HCT116 (cell line): ENCODE data around the gene CD248. TPM values are rescaled to one million over a fixed set of nuclear protein-coding genes. Genes with fewer than 3 reads are reported as not detected.

Experiments
- ATAC-seq: fragments of 200-7000 bp; cut with Tn5 transposase; 2 replicates; pipeline ENCODE4 v1.9.1; 2020; ENCODE audit warnings: mild to moderate bottlenecking, moderate library complexity
- BruUV-seq: library from RNA; stranded (reverse); fragments of 400-500 nt; replicated peaks from 2 replicates; lab custom pipeline; 2021; lab: Mats Ljungman, UMichigan
- CTCF ChIA-PET: fragments of 300-600 bp; sonication (Branson Sonifier 250); formaldehyde crosslinking; loops from one replicate; lab custom pipeline; 2021; ENCODE audit warnings: antibody characterized with exemption; lab: Charles Lee
- POLR2A ChIA-PET: fragments of 300-600, 350-600 bp; sonication (Branson Sonifier 250); formaldehyde crosslinking; loops from one replicate; lab custom pipeline; 2021; ENCODE audit warnings: antibody characterized with exemption; lab: Charles Lee
- RAD21 ChIA-PET, 2 experiments: fragments of 300-600 bp; sonication (Branson Sonifier 250); formaldehyde crosslinking; loops; one replicate each; lab custom pipeline; 2023; ENCODE audit warnings: low total read pairs in 2 of 2; ENCODE audit not compliant: uncharacterized antibody in 2 of 2, unreplicated experiment in 2 of 2, low non-redundant PET in 1 of 2; lab: Charles Lee
- DNase-seq: peaks from one replicate; pipeline ENCODE4 v3.0.0-alpha.2; 2010; ENCODE audit warnings: low read depth, low spot score
- H2AFZ ChIP-seq: fragments of 200-600 bp; shearing (Covaris generic), sonication (generic); 2 replicates; pipeline ENCODE4 v1.6.1; 2017; ENCODE audit warnings: low read depth, mixed run types, mixed read lengths, antibody characterized with exemption, low read length; ENCODE audit not compliant: poor library complexity, severe bottlenecking
- H3K27ac ChIP-seq: 2 replicates; pipeline ENCODE4 v1.5.1; 2012; ENCODE audit warnings: low read depth, low read length
- H3K27me3 ChIP-seq: fragments of 200-600 bp; sonication (generic); 2 replicates; pipeline ENCODE4 v1.6.1; 2016; ENCODE audit warnings: mixed run types, low read length, mixed read lengths; ENCODE audit not compliant: insufficient read depth
- H3K36me3 ChIP-seq, 2 experiments: fragments of 200-500 bp in 1 of 2; fragments of 200-600 bp in 1 of 2; sonication (Bioruptor generic) in 1 of 2; sonication (generic) in 1 of 2; 2 replicates each; pipeline versions ENCODE4 v1.5.1 to v1.6.1; 2014 to 2016; ENCODE audit warnings: low read length in 2 of 2, inconsistent platforms in 1 of 2, mixed read lengths in 1 of 2, mixed run types in 1 of 2; ENCODE audit not compliant: insufficient read depth in 2 of 2, control insufficient read depth in 1 of 2
- H3K4me1 ChIP-seq, 2 experiments: fragments of 200-600 bp in 1 of 2; sonication (generic) in 1 of 2; 2 replicates each; pipeline versions ENCODE4 v1.5.1 to v1.6.1; 2012 to 2017; ENCODE audit warnings: low read length in 2 of 2, inconsistent platforms in 1 of 2, mild to moderate bottlenecking in 1 of 2, mixed read lengths in 1 of 2, mixed run types in 1 of 2, moderate library complexity in 1 of 2; ENCODE audit not compliant: insufficient read depth in 2 of 2, control insufficient read depth in 1 of 2
- H3K4me2 ChIP-seq: fragments of 200-600 bp; sonication (generic); 2 replicates; pipeline ENCODE4 v1.6.1; 2017; ENCODE audit warnings: mixed run types, low read length, mixed read lengths
- H3K4me3 ChIP-seq, 2 experiments: fragments of 200-600 bp in 1 of 2; sonication (generic) in 1 of 2; replicated peaks in 1 of 2; 2 replicates each; pipeline ENCODE4 v1.5.1; 2011 to 2016; ENCODE audit warnings: low read length in 2 of 2, control low read depth in 1 of 2, low read depth in 1 of 2, mild to moderate bottlenecking in 1 of 2, mixed read lengths in 1 of 2, mixed run types in 1 of 2
- H3K79me2 ChIP-seq: fragments of 200-600 bp; sonication (generic); 2 replicates; pipeline ENCODE4 v1.6.1; 2017; ENCODE audit warnings: mild to moderate bottlenecking, mixed run types, low read length, moderate library complexity, mixed read lengths; ENCODE audit not compliant: insufficient read depth
- H3K9ac ChIP-seq: fragments of 200-600 bp; sonication (generic); 2 replicates; pipeline ENCODE4 v1.6.1; 2016; ENCODE audit warnings: low read length, mixed read lengths
- H3K9me2 ChIP-seq: fragments of 200-600 bp; sonication (generic), shearing (Covaris generic); 2 replicates; pipeline ENCODE4 v1.6.1; 2017; ENCODE audit warnings: mixed run types, mild to moderate bottlenecking, moderate library complexity; ENCODE audit not compliant: insufficient read depth
- H3K9me3 ChIP-seq, 2 experiments: fragments of 200-500 bp in 1 of 2; fragments of 200-600 bp in 1 of 2; sonication (Bioruptor generic) in 1 of 2; sonication (generic) in 1 of 2; 2 replicates each; pipeline ENCODE4 v1.6.1; 2014 to 2017; ENCODE audit warnings: low read length in 2 of 2, mixed read lengths in 2 of 2, inconsistent platforms in 1 of 2, low read depth in 1 of 2, mild to moderate bottlenecking in 1 of 2, mixed run types in 1 of 2, moderate library complexity in 1 of 2; ENCODE audit not compliant: control insufficient read depth in 1 of 2, insufficient read depth in 1 of 2
- H4K20me1 ChIP-seq: fragments of 200-600 bp; sonication (generic), shearing (Covaris generic); 2 replicates; pipeline ENCODE4 v1.6.1; 2017; ENCODE audit warnings: mixed run types, mild to moderate bottlenecking, moderate library complexity; ENCODE audit not compliant: insufficient read depth
- CBX3 ChIP-seq: IDR thresholded peaks from 2 replicates; pipeline ENCODE4 v1.6.1; 2012; ENCODE audit warnings: low read depth
- CEBPB ChIP-seq: IDR thresholded peaks from 2 replicates; pipeline ENCODE4 v1.6.1; 2012; ENCODE audit warnings: low read depth
- EGR1 ChIP-seq: IDR thresholded peaks from 2 replicates; pipeline ENCODE4 v1.6.1; 2012; ENCODE audit warnings: low read depth
- EZH2 ChIP-seq: fragments of 200-600 bp; sonication (generic); IDR thresholded peaks from 2 replicates; pipeline ENCODE4 v1.6.1; 2017; ENCODE audit warnings: antibody characterized with exemption, mixed run types
- EZH2phosphoT487 ChIP-seq: fragments of 200-600 bp; IDR thresholded peaks from 2 replicates; pipeline ENCODE4 v1.6.1; 2018; ENCODE audit warnings: antibody characterized with exemption, borderline replicate concordance
- FOSL1 ChIP-seq: IDR thresholded peaks from 2 replicates; pipeline ENCODE4 v1.6.1; 2012; ENCODE audit warnings: low read depth
- JUND ChIP-seq: IDR thresholded peaks from 2 replicates; pipeline ENCODE4 v1.6.1; 2012
- RAD21 ChIP-seq: IDR thresholded peaks from 2 replicates; pipeline ENCODE4 v1.6.1; 2012; ENCODE audit warnings: low read depth, mild to moderate bottlenecking
- SIN3A ChIP-seq: IDR thresholded peaks from 2 replicates; pipeline ENCODE4 v1.6.1; 2012; ENCODE audit warnings: low read depth
- SP1 ChIP-seq: IDR thresholded peaks from 2 replicates; pipeline ENCODE4 v1.6.1; 2012; ENCODE audit warnings: low read depth
- SRF ChIP-seq: IDR thresholded peaks from 2 replicates; pipeline ENCODE4 v1.6.1; 2012; ENCODE audit warnings: low read depth
- TCF7L2 ChIP-seq: IDR thresholded peaks from 2 replicates; pipeline ENCODE4 v1.7.0; 2011; ENCODE audit warnings: borderline replicate concordance, inconsistent platforms; ENCODE audit not compliant: insufficient read depth, insufficient read length; ENCODE audit errors: extremely low read depth
- intact Hi-C: fragments of 100-400 bp; cut with micrococcal nuclease; formaldehyde crosslinking; loops from 2 replicates; pipeline ENCODE4 v1.10.0; 2022
- total RNA-seq: library from RNA; stranded (reverse); gene quantifications from one replicate; pipeline ENCODE4 v1.2.1, GENCODE V29; 2021; ENCODE audit not compliant: unreplicated experiment
- TF ChIP-seq, protein P1 (sequence below): IDR thresholded peaks from 2 replicates; pipeline ENCODE4 v1.6.1; 2012
- TF ChIP-seq, protein P2 (sequence below): IDR thresholded peaks from 2 replicates; pipeline ENCODE4 v1.6.1; 2012; ENCODE audit warnings: low read depth
- TF ChIP-seq, protein P3 (sequence below): IDR thresholded peaks from 2 replicates; pipeline ENCODE4 v1.6.1; 2011; ENCODE audit warnings: mild to moderate bottlenecking, low read length, moderate library complexity; ENCODE audit not compliant: insufficient replicate concordance; ENCODE audit errors: extremely low read depth
- TF ChIP-seq, protein P4 (sequence below): IDR thresholded peaks from 2 replicates; pipeline ENCODE4 v1.6.1; 2012

The CD248 gene
- total RNA-seq, 1 experiment from 2014 or later, result 0.32 TPM

DNA sequence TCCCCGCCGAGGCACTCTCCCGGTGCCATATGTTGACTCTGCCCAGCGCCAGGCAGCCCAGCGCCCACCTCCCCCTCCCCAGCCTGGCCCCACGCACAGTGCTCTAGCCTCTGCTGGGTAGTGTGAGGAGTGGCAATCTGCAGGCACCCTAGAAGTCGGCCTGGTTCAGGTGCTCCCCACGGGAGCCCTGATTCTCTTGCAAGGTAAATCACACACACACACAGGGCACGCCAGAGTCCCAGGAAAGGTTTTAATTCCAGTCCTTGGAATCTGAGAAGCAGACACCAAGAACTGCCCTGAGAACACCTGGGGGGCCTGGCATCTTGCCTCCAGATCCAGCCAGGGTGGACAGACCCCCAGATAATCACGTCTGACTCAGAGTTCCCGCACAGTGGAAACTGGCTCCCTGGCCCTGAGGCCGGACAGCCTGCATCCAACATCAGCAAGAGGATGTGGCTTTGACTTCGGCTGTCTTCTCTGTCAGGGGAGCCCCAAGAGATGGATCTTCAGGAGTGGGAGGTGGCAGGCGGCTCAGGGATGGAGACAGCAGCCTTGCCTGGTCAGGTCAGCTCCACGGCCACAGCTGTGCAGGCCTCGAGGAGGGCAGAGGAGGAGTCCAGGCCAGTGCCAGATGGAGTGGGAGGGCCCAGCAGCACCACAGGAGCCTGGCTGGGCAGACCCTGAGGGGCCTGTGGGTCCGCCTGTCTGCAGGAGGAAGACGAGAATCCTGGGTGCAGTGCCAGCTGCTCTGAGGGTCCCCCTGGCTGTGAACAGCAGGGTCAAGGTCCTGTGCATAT lies 20.5 kb upstream of the CD248 start:
- CTCF ChIA-PET, result interaction anchor here (0.7 to 2.3 kb wide), 2 partner anchors 25 to 51 kb away, joined by 3 to 11 read pairs; no protein-coding TSS in a partner anchor
- Histone ChIP-seq H3K9me3 (no peaks in the 10 kb centered on the region), H3K79me2 (peaks cover 16% of the 10 kb centered on the region; the same call in 1 of the 2 replicates), H2AFZ (no peak overlapping the region), H4K20me1 (no peaks in the 10 kb centered on the region), H3K27ac (peak overlapping the region; percentile 89), H3K36me3 (peaks cover 14 to 20% of the 10 kb centered on the region in 2 experiments; a peak in 3 of 4 replicates), H3K9me2 (no peaks in the 10 kb centered on the region), H3K4me3 (peak overlapping the region in 1 of 2 experiments; percentile 70; a peak in 1 of 4 replicates), H3K9ac (peak overlapping the region; percentile 95), H3K27me3 (no peaks in the 10 kb centered on the region), H3K4me2 (peak overlapping the region; percentile 95), H3K4me1 (peaks cover 16 to 36% of the 10 kb centered on the region in 2 experiments)
- BruUV-seq, result no TSS peak
- intact Hi-C loops, result loop anchor here (2.0 kb wide), 1 partner anchor 114 kb away; no protein-coding TSS in a partner anchor
- RAD21 ChIA-PET, result no interaction called here
- DNase-seq (no peak), ATAC-seq (no peak)
- TF ChIP-seq FOSL1 (no peak), SRF (no peak), SP1 (no peak), CEBPB (no peak), EGR1 (no peak), RAD21 (no peak), SIN3A (no peak), EZH2phosphoT487 (no peak), EZH2 (no peak), JUND (no peak), TCF7L2 (no peak), CBX3 (no peak)
- TF ChIP-seq, protein P1, sequence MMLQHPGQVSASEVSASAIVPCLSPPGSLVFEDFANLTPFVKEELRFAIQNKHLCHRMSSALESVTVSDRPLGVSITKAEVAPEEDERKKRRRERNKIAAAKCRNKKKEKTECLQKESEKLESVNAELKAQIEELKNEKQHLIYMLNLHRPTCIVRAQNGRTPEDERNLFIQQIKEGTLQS, result no peak
- TF ChIP-seq, protein P2, sequence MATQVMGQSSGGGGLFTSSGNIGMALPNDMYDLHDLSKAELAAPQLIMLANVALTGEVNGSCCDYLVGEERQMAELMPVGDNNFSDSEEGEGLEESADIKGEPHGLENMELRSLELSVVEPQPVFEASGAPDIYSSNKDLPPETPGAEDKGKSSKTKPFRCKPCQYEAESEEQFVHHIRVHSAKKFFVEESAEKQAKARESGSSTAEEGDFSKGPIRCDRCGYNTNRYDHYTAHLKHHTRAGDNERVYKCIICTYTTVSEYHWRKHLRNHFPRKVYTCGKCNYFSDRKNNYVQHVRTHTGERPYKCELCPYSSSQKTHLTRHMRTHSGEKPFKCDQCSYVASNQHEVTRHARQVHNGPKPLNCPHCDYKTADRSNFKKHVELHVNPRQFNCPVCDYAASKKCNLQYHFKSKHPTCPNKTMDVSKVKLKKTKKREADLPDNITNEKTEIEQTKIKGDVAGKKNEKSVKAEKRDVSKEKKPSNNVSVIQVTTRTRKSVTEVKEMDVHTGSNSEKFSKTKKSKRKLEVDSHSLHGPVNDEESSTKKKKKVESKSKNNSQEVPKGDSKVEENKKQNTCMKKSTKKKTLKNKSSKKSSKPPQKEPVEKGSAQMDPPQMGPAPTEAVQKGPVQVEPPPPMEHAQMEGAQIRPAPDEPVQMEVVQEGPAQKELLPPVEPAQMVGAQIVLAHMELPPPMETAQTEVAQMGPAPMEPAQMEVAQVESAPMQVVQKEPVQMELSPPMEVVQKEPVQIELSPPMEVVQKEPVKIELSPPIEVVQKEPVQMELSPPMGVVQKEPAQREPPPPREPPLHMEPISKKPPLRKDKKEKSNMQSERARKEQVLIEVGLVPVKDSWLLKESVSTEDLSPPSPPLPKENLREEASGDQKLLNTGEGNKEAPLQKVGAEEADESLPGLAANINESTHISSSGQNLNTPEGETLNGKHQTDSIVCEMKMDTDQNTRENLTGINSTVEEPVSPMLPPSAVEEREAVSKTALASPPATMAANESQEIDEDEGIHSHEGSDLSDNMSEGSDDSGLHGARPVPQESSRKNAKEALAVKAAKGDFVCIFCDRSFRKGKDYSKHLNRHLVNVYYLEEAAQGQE, result no peak
- TF ChIP-seq, protein P3, sequence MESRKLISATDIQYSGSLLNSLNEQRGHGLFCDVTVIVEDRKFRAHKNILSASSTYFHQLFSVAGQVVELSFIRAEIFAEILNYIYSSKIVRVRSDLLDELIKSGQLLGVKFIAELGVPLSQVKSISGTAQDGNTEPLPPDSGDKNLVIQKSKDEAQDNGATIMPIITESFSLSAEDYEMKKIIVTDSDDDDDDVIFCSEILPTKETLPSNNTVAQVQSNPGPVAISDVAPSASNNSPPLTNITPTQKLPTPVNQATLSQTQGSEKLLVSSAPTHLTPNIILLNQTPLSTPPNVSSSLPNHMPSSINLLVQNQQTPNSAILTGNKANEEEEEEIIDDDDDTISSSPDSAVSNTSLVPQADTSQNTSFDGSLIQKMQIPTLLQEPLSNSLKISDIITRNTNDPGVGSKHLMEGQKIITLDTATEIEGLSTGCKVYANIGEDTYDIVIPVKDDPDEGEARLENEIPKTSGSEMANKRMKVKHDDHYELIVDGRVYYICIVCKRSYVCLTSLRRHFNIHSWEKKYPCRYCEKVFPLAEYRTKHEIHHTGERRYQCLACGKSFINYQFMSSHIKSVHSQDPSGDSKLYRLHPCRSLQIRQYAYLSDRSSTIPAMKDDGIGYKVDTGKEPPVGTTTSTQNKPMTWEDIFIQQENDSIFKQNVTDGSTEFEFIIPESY, result no peak
- TF ChIP-seq, protein P4, sequence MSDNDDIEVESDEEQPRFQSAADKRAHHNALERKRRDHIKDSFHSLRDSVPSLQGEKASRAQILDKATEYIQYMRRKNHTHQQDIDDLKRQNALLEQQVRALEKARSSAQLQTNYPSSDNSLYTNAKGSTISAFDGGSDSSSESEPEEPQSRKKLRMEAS, result no peak
- POLR2A ChIA-PET, result no interaction called here
